SIG-M5 treated with dmso at 0.1 percent for 504 hours (cell line): ENCODE results near the gene DDAH2.

Experiments used
- DNase-seq: peaks from one replicate; lab custom pipeline; 2025; ENCODE audit not compliant: unreplicated experiment; lab: John Stamatoyannopoulos, UW

Gene DDAH2, protein sequence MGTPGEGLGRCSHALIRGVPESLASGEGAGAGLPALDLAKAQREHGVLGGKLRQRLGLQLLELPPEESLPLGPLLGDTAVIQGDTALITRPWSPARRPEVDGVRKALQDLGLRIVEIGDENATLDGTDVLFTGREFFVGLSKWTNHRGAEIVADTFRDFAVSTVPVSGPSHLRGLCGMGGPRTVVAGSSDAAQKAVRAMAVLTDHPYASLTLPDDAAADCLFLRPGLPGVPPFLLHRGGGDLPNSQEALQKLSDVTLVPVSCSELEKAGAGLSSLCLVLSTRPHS

DNA sequence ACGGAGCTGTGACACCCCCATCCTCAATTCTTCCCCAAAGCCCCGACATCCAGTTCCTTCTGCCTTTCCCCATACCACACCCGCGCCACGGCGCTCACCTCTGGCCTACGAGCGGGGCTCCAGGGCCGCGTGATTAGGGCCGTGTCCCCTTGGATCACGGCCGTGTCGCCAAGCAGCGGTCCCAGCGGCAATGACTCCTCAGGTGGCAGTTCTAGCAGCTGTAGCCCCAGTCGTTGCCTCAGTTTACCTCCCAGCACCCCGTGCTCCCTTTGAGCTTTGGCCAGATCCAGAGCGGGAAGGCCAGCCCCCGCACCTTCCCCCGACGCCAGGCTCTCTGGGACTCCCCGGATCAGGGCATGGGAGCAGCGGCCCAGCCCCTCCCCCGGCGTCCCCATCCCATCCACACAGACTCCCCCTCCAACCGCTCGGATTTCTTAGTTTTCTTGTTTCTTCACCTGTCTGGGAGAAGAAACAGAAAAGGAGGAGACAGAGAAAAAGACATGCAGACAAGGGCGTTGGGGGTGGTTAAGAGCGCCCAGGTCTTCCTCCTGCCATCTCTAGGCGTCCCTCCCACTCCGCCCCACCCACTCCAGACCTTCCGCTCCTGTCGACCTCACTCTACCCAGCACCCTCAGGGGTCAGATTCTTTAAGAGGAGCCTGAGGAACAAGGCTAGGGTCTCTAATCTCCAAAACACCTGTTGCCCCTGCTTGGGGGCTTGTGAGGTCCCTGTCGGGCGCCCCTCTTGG is at the start of gene DDAH2:
TSS of gene DDAH2 (minus strand) at position 533 of the 748 bp plus-strand sequence. CDS start at position 395, 138 bp downstream.
- DNase-seq, result no peak

DNA sequence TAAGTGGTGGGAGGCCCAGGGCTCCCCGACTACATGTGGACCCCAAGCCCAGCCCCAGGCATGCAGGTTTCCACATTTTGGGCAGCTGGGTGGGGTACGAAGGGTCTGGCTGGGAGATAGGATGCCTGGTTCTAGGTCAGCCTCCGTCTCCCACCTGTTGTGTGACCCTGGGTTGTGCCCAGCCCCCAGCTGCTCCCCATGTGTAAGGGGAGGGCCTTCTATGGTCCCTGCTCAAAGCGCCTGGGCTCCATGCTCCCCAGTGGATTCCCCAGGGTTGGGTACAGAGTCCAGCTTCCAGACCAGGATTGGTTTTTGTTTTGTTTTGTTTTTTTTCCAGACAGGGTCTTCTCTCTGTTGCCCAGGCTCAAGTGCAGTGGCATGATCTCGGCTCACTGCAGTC is 49.1 kb upstream of the DDAH2 start:
- no peak for DNase-seq

DNA sequence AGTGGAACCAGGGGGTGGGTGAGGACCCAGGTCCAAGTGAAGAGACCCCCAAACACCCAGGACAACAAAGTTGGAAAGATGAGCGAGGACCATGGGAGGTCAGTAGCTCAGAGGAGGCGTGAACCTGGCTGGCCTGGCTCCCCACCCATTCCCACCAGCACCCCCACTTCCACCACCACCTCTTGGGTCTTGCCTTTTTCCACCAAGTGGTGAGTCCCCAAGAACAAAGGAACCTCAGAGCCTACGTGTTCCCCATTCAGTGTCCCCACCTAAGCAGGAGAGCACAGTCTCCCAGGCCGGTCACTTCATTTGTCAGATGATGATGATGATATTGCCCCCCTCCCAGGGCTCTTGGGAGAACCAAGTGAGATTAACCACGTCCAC is 48.6 kb upstream of the DDAH2 start:
- DNase-seq, result no peak

DNA sequence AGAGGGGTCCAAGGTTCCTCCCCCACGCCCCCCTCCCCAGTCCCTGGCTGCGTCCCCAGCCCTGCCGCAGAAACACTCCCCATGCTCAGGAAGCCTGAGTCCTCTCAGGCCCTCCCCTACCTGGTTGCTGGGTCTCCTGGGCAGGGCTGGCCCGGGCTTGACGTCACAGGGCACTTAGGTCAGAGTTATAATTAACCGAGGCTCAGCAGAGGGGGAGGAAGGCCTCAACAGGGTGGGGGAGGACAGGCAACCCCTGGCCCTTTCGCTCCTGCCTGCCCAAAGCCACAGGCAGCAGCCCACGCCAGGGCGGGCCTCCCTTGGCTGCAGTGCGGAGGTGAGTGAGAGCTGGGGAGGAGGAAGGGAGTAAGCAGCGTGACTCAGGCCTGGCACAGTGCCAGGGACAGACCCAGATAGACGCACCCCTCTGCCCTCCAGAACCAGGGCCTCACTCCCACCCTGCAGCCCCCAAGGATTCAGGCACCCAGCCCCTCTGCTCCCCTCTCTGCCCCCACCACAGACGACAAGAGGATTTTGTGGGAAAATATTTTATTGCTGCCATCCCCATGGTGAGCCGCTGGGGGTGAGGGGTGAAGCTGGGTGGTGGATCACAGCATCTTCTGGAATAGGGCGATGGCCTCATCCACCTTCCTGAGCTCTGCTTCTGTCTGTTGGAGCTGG is 48.0 kb upstream of the DDAH2 start, which contains the start of gene VWA7:
TSS of gene VWA7 (minus strand) at position 340 of the 678 bp plus-strand sequence. CDS start 549 bp downstream, outside the sequence.
- peak; percentile 49 for DNase-seq

DNA sequence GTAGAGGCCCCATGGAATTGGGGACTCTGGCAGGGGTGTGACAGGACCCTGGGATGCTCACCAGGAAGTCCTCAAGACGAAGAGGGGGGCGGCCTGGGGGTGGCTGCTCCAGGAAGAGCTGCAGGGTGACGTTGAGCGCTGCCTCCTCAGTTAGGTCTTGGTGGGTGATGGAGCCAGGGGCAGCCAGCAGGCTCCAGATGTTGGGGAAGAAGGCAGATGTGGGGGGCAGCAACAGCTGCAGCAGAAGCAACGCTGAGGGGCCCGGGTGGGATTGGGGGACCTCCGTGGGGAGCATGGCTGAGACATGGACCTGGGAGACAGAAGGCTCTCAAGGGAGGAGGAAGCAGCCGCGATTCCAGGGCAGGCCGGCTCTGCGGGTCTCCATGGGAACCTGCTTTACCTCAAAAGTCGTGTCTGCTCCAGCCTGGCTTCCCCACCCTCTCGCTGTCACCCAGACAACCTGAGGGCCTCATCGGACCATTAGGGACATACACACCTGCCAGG is 47.4 kb upstream of the DDAH2 start:
- no peak for DNase-seq

DNA sequence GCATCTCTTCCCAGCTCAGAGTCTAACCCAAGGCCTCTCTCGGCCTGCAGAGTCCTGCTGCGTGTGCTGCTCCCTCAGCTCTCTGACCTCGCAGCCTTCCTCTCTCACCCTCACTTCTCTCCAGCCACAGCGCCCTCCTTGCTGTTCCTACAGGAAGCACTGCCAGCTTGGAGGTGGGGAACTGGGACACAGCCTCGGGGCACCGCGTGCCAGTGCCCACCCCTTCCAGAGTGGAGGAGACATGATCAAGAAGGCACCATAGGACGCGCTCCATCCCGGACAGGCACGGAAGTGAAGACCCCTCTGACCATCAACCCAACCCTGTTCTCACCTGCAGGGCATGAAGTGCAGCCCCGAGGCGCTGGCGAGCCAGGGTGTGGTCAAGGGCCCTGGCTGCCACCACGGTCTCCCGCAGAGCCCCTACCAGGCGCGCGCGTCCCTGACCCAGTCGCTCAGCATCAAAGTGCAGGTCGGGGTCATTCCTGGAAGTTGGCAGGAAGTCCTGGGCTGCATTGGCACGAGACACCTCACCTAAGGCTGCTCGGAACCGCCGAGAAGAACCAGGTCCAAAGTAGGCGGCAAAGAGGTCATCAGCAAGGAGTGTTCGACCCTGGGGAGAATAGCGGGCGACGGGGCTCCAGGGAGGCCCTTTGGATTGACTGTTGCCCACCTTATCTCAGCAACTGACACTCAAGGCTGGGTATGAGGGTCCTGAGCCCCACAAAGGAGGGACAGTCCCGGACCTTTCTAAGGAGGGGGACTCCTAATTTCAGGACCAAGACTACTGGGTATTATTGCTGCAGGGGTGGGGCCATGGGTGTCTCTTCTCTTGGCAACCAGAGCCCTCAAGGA is 46.8 kb upstream of the DDAH2 start:
- no peak for DNase-seq

DNA sequence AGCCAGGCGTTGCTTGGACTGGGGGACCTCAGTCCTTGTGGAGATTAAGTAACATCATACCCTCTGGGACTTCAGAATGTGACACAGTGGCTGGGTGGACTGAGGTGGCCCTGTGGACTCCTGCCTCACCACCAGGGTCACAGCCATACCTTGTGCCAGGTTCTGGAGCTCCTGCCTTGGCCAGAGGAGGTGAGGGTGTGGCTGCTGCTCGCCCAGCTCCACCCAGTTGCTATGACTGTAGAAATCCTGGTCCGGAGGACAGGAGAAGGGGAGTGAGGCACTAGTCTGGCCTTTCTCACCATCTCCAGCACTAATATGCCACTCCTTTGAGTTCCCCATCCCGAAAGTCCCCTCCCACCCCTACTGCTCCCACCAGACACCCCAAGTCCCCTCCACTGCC is 46.1 kb upstream of the DDAH2 start:
- no peak for DNase-seq

DNA sequence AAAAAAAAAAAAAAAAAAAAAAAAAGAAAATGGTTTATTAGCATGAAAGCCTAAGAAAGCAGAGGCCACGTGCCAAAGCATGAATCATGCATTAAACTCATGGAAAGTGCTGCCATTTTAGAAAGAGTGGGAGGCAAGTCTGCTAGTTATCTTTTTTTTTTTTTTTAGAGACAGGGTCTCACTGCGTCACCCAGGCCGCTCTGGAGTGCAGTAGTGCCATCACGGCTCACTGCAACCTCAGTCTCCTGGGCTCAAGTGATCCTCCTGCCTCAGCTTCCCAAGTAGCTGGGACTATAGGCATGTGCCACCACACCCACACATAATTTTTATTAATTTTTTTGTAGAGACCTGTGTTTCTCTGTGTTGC is 42.9 kb upstream of the DDAH2 start:
- DNase-seq, result no peak

DNA sequence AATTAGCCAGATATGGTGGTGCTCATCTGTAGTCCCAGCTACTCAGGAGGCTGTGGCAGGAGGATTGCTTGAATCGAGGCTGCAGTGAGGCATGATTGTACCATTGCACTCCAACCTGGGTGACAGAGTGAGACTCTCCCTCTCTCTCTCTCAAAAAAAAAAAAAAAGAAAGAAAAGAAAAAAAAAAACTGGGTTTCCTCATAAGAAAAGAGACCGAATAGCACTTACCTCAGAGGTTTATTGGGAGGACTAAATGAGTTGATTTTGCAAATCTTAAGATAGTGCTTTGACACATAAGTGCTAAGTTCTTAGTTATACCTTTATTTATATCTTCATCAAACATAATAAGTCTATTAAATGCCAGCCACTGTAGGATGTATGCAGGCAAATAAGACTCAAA is 41.8 kb upstream of the DDAH2 start:
- DNase-seq, result no peak

DNA sequence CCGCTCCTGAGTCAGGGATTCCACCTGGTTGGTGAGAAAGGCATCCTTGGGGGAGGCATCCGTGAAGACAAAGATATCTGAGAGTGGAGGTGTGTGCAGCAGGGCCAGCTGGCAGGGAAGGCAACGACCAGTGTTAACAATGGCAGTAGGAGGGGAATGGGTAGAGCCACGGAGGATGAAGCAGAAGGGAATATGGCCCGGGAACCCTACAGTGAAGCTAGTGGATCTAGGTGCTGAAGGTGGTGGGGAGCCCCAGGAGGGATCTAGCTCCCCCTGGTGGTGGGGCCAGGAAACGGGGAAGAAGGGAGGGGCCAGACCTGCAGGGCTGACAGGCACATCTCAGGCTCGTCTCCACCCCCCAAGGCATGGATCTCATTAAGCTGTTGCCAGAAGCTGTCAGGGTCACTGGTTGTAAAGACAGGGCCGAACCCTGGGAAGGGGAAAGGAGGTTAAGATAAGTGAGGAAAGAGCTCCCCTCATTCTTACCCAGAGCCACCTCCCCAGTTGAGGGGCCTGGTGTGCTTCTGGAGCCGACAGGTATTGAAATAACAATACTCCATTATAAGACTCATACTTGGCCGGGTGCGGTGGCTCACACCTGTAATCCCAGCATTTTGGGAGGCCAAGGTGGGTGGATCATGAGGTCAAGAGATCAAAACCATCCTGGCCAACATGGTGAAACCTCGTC is 40.7 kb upstream of the DDAH2 start:
- peak; percentile 73 for DNase-seq

DNA sequence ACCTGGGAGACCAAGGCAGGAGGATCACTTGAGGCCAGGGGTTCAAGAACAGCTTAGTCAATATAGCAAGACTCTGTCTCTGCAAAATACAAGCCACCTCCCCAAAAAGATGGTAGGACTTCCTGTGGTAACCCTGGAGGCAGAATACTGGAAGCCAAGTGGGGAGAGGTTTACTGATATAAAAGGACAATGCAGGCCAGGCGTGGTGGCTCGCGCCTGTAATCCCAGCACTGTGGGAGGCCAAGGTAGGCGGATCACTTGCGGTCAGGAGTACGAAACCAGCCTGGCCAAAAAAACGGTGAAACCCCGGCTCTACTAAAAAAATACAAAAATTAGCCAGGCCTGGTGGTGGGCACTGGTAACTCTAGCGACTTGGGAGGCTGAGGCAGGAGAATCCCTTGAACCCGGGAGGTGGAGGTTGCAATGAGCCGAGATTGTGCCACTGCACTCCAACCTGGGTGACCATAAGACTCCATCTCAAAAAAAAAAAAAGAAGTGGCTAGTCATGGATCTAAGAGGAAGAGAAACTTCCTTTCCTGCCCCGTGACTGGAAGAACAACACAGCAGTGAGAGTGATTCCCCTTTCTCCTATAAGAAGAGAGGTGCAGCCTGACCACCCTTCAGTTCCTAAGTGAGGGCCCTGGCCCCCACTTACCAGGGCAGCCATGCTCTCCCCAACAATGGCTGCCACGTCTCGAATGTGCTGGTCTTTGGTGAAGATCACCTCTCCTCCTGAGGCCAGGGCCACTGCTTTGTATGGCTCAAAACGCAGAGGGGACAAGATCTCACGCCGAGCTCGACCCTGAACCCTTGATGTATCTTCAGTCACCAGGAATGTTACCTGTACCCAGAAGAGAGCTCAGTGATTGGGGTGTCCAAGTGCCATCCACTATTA is 39.5 kb upstream of the DDAH2 start:
- DNase-seq, result peak; percentile 38

DNA sequence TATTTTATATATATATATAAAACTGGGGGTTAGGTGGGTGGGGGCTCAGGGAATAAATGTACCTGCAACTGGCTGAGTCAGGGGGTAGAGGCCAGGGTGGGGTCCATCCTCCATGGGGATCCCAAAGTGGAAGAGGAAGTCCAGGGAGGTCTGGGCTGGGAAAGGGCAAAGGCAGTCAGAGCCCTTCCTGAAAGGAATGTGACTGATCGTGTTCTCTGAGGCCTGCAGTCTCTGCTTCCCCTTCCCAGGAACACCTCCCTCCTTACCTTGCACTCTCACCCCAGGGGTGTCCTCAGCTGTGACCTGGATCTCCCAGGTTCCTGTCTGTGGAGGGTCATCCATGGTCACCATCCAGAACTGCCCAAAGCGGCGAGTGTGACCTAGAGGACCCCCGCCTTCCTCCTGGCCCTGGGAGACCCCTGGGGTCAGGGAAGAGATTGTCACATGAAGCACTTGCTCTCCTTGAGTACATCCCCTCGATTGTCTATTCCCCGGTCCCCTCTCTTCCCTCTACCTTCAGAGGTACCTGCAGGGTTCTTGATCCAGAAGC is 38.1 kb upstream of the DDAH2 start:
- DNase-seq, result no peak

DNA sequence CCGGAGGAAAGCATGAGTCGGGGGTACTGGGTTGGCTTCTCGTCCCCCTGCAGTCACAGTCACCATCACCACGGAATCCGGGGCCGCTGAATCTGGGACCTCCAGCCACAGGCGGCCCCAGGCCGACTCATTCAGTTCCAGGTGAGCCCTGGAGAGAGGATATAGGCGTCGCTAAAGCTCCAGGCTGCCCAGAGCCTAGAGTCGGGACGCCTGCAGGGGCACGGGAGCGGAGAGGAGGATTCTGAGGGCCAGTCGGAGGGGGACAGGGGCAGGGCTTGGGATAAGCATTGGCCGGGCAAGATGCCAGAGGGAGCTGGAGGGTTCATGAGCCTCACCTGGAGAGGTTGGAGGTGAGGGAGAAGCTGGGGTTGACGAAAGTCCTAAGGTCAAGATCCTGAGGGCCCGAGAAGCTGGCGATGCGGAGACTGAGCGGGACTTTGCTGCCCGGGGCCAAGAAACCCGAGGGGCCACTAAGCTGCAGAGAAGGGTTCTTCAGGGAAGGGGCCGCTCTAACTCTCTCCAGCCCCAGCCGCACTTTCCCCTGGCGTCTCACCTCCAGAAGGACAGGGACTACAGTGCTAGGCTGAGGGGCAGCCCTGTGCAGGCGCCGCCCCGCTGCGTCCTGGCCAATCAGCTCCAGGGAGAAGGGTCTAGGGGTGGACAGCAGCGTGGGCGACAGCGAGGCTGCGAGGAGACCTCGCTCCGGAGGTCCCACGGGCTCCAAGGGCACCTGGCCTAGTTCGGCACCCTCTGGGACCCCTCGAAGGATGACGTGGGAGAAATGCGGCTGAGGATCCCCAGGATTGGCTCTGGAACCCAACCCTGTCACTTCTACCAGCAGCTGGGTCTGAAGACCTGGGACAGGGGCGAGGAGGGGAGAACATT is 37.1 kb upstream of the DDAH2 start:
- no peak for DNase-seq

DNA sequence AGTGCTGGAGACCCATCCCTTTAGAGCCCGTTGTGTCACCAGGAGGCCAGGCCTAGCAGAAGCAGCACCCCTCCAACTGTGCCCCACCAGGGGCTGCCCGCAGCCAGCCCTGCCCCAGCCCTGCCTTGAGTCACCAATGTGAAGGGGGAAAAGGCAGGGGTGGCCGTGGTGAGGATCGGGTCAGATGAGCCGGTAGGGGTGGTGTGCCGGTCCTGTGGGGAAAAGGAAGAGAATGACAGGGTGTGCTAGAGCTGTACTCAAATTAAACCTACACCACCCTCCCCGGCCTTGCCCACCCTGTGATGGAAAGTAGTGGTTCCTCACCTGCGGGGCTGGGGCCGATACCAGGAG is 36.4 kb upstream of the DDAH2 start:
- DNase-seq, result no peak

DNA sequence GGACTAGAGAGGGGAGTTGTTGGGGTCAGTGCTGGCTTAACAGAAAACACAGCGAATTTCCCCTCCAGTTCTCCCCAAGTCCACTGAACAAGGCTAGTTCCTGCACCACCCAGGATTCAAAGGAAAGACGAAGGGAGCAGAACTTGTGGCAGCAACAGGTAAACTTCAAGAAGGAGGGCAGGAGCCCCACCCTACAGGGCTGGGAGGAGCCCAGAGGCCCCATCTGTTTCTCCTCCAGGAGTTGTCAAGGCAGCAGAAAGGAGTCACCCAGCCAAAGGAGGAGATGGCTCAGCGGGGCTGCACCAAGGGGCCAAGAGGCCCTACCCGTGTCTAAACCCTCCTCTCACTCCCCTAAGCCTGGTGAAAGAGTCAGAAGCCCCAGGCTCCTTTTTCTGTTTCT is 35.1 kb upstream of the DDAH2 start:
- DNase-seq, result no peak

DNA sequence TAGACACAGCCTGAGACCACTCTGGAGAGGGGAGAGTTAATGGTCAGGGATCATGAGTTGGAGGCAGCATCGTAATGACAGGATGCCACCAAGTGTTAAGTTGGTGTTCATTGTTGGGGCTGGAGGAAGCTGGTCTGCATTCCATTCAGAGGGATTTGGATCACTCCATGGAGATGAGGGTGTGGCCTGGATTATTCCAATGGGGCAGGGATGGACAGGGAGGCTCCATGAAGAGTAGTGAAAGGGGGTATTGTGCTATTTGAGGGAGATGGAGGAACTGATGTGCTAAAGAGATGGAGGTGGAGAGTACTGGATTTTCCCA is 34.5 kb upstream of the DDAH2 start:
- DNase-seq, result no peak

DNA sequence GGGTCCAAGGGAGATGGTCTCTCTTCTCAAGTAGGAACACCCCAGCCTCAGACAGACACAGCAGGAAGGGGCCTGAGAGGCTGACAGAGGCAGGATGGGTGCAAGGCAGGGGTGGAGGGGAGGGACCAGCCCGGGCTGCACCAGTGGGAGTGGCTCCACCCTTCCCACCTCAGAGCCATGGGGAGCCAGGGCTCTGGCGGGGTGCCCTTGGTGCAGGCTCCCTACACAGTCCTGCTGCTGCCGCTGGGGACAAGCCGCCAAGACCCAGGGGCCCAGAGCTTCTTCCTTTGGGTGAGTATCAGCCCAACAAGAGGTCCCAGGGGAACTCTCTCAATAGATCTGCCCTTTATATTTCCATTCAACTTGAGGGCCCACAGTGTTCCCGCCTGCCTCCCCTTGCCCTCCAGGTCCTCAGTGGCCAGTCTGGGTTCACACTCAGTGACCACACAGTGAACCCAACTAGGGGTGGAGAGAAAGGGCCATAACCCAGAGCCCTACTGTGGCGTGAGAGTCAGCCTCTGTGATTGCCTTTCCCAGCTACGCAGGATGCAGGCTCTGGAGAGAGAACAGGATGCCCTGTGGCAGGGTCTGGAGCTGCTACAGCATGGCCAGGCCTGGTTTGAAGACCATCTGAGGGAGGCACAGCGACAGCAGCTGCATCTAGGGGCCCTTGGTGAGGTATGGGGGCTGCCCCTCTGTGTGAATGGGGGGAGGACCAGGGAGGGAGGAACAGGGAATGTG is 33.9 kb upstream of the DDAH2 start:
- DNase-seq, result no peak

DNA sequence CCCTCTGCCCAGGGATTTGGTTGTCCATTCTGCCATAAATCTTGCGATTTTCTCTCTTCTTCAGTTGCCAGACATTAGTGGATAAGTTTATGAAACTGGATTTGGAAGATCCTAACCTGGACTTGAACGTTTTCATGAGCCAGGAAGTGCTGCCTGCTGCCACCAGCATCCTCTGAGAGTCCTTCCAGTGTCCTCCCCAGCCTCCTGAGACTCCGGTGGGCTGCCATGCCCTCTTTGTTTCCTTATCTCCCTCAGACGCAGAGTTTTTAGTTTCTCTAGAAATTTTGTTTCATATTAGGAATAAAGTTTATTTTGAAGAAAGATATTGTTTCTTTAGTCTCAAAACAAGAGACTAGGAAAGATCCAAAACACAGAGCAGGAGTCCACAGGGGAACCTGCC is 33.3 kb upstream of the DDAH2 start, which contains the start of gene SAPCD1:
TSS of gene SAPCD1 (plus strand) at position 301 of the 400 bp plus-strand sequence. CDS start 399 bp downstream, outside the sequence.
- DNase-seq, result no peak
